Placental pericyte (primary cell): ENCODE data around the gene BTN3A1. TPM values are rescaled to one million over a fixed set of nuclear protein-coding genes. Genes with fewer than 3 reads are reported as not detected.

Source experiments
- total RNA-seq: library from RNA; depleted of rRNA; stranded (reverse); fragments of >200 nt; gene quantifications from 2 replicates; pipeline ENCODE4 v1.2.3, GENCODE V29; 2012

BTN3A1 gene
- total RNA-seq = 26.2 and 36.8 TPM in 2 replicates

DNA sequence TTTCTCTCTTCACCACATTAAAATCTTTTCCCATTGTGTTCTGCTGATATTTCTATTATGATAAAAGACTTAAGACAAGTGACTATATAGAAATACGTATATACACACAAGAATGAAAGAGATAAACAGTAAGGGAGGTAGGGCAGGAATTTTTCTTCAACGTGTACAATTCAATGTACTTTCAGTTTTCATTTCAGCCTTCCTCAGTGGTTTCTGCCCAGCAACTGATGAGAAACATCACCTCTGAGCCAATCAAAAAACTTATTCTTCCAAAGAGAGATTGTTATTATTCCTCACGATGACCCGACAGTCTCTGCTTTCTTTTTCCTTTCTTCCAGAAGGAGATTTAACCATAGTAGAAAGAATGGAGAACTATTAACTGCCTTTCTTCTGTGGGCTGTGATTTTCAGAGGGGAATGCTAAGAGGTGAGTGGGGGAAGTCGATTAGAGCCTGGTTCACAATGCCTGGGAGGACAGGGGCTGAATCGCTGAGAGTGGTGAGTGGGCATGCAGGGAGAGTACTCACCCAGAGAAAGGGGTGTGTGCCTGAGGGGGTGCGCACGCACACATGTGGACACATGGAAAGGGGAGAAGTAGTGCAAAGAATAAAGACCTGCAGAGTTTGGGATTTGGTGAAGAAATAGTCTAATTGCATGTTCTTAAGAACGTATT, at the start of gene BTN3A1:
BTN3A1 (plus strand) TSS at position 289 of the 672 bp plus-strand sequence. CDS start 3,289 bp downstream, outside the sequence.

GRCh38 chr6:26457806-26458688, 56.0 kb downstream of the BTN3A1 start, which contains the start of gene BTN2A1:
Gene BTN2A1, plus strand, starts transcription at chr6:26457955. Its CDS starts 682 bp downstream, at chr6:26458637.

Other genes with a start within 250 kb of the BTN3A1 start
- gene BTN3A2, start 37.1 kb upstream of the BTN3A1 start, total RNA-seq = 27.6 and 34.9 TPM in 2 replicates
- 12.7 and 16.0 TPM in 2 replicates for gene BTN2A2, start 19.2 kb upstream of the BTN3A1 start, total RNA-seq
- gene BTN3A3, start 38.2 kb downstream of the BTN3A1 start, total RNA-seq = 18.0 and 27.1 TPM in 2 replicates
- gene BTN2A1, start 55.7 kb downstream of the BTN3A1 start, total RNA-seq = 30.8 and 39.0 TPM in 2 replicates
- gene BTN1A1, start 98.0 kb downstream of the BTN3A1 start, total RNA-seq = not detected in 2 replicates
- 47.7 and 59.0 TPM in 2 replicates for gene HMGN4, start 136.1 kb downstream of the BTN3A1 start, total RNA-seq
- gene ABT1, start 194.7 kb downstream of the BTN3A1 start, total RNA-seq = 14.9 and 24.5 TPM in 2 replicates